Measurements from ENCODE around the gene PLXDC2. TPM values are rescaled to one million over a fixed set of nuclear protein-coding genes. Genes with fewer than 3 reads are reported as not detected.
A peak's percentile ranks its signal among the peaks of the same experiment; 100 is the strongest.
"Not testable (repeated sequence)": the region's sequence is repeated elsewhere in the genome, so short reads cannot be mapped to it uniquely, and the experiment has no call there.

The PLXDC2 gene
- total RNA-seq, 8 experiments from 2014 or later = 3.7 to 129 (median 7.6) TPM

DNA sequence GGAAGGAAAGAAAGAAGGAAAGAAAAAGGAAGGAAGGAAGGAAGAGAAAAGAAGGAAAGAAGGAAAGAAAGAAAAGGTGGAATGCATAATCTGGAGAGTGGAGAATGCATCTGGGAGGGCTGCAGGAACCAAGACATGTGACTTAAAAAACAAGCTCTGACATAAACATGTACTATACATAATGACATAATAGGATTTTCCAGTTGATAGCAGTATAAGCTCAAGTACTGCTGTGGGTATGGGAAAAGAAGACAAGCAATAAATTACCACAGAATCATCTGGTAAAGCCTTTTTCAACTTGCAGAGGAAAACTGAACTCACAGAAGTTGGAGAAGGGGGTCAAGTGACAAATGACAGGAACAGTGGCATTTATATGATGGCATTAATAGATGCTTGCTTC, 345.9 kb downstream of the PLXDC2 start:
- Histone ChIP-seq H3K27ac (no peak overlapping the region), H3K4me1 (replicated peaks in 1 of 2) (peaks cover 3 to 12% of the 10 kb centered on the region in 2 donors), H3K4me3 (no peak overlapping the region)
- peak in 6 of 8 experiments; percentile 35 to 99 (median 96) for ATAC-seq (replicated peaks in 6 of 8)
- in situ Hi-C loops (cut with MboI; ENCODE audit: low pct_unique_long_range_greater_than_20kb in 2 of 9, low sequenced_read_pairs in 9 of 9, unreplicated experiment in 9 of 9) = no loop called here

GRCh38 chr10:20166096-20166675, 350.0 kb downstream of the PLXDC2 start:
- Histone ChIP-seq H3K4me3 (no peak overlapping the region), H3K27ac (no peak overlapping the region), H3K4me1 (replicated peaks in 1 of 2) (peaks cover 3 to 12% of the 10 kb centered on the region in 2 donors)
- peak in 4 of 8 experiments; percentile 20 to 68 (median 56) for ATAC-seq (replicated peaks in 6 of 8)
- 23 to 86% (median 46%) methylated on average over 1 to 5 of the region's 5 CpGs for WGBS, 10 experiments
- in situ Hi-C loops (cut with MboI; ENCODE audit: low pct_unique_long_range_greater_than_20kb in 2 of 9, low sequenced_read_pairs in 9 of 9, unreplicated experiment in 9 of 9) = no loop called here

DNA sequence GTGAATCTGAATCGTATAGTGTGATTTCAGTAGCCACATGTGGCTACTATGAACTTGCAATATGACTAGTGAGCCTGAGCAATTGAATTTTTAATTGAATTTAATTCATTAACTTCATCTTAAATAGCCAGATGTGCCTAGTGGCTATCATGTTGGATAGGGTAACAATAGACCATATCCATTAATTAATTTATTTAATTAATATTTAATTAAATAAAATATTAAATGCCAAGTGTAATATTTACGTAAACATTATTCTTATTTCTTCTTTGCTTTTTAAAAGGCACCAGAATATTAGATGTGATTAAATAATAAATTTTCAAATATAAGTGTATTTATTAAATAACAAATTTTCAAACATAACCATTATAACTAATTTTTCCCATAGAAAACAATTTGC, 354.4 kb downstream of the PLXDC2 start:
- WGBS, 10 experiments = 0 to 100% (median 96%) methylated on average over 1 to 2 of the region's 2 CpGs
- no peak overlapping the region for H3K27ac ChIP-seq
- no peak overlapping the region for H3K4me3 ChIP-seq
- peaks cover 0 to 7% of the 10 kb centered on the region in 2 donors for H3K4me1 ChIP-seq (replicated peaks in 1 of 2)
- no peak for ATAC-seq (replicated peaks in 6 of 8)
- in situ Hi-C loops (cut with MboI; ENCODE audit: low pct_unique_long_range_greater_than_20kb in 2 of 9, low sequenced_read_pairs in 9 of 9, unreplicated experiment in 9 of 9) = no loop called here

DNA sequence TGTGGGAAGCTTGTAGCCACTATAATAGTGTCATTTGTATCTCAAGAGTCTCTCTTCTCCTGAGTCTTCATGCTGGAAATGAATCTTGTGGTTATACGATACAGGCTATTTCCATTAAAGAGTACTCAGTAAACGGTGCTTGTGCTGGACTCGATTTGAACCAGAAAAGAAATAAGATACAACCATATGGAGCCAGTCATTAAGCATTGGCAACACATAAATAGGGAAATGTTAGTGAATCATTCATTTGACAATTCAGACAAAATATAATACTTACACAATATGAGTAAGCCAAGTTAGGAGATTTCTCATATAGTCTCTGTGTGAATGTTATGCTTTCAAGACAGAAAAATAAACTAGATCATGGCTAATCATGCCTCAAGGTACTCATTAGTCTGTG, 356.8 kb downstream of the PLXDC2 start:
- in situ Hi-C loops (cut with MboI; ENCODE audit: low pct_unique_long_range_greater_than_20kb in 2 of 9, low sequenced_read_pairs in 9 of 9, unreplicated experiment in 9 of 9) = no loop called here
- Histone ChIP-seq H3K4me3 (no peak overlapping the region), H3K4me1 (replicated peaks in 1 of 2) (no peaks in the 10 kb centered on the region), H3K27ac (no peak overlapping the region)
- ATAC-seq (replicated peaks in 6 of 8) = peak in 1 of 8 experiments; percentile 17
- 15 to 100% (median 61%) methylated on average over 2 to 3 of the region's 3 CpGs for WGBS, 10 experiments

DNA sequence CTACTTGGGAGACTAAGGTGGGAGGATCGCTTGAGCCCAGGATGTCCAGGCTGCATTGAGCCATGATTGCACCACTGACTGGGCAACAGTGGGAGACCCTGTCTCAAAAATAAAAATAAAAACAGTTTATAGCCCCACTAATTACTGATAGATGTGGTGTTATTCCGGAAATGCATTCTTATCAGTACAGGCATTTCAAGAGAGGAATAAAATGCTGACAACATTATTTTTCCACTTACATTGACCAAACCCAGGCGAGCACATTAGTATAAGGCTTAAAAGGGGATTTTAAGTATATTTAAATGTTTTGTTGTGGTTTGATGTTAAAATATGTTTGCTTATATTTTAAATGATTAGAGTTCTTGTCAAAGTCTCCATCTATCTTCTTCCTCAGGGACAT, 359.5 kb downstream of the PLXDC2 start:
- Histone ChIP-seq H3K4me3 (no peak overlapping the region), H3K4me1 (replicated peaks in 1 of 2) (no peaks in the 10 kb centered on the region), H3K27ac (no peak overlapping the region)
- WGBS, 10 experiments = 20 to 100% (median 66%) methylated on average over 1 to 3 of the region's 3 CpGs; no CpG with 5 or more reads in 2 of the 10 experiments
- in situ Hi-C loops (cut with MboI; ENCODE audit: low pct_unique_long_range_greater_than_20kb in 2 of 9, low sequenced_read_pairs in 9 of 9, unreplicated experiment in 9 of 9) = no loop called here
- ATAC-seq (replicated peaks in 6 of 8) = no peak

DNA sequence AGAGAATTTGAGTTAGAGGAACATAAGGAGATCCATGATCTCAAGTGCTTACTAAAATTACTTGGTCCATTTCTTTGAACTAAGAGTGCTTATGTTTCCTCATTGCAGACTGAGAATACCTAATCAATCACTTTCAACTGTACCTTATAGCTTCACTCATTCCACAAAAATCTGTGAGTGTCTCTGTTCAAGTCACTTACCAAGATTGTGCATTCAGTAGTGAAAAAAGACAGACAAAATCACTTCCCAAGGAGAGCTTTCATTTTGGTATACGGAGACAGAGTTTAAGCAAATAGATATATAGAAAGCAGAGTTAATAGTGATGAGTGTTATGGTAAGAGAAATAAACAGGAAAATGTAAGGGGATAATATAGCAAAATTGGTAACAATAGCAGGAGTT, 364.5 kb downstream of the PLXDC2 start:
- ATAC-seq (replicated peaks in 6 of 8) = no peak
- H3K27ac ChIP-seq = no peak overlapping the region
- H3K4me3 ChIP-seq = no peak overlapping the region
- H3K4me1 ChIP-seq (replicated peaks in 1 of 2) = no peaks in the 10 kb centered on the region
- 56 to 100% (median 83%) methylated on average over 1 of the region's 1 CpG; no CpG with 5 or more reads in 1 of the 10 experiments for WGBS, 10 experiments
- in situ Hi-C loops (cut with MboI; ENCODE audit: low pct_unique_long_range_greater_than_20kb in 2 of 9, low sequenced_read_pairs in 9 of 9, unreplicated experiment in 9 of 9) = no loop called here

GRCh38 chr10:20181434-20181833, 365.2 kb downstream of the PLXDC2 start:
- in situ Hi-C loops (cut with MboI; ENCODE audit: low pct_unique_long_range_greater_than_20kb in 2 of 9, low sequenced_read_pairs in 9 of 9, unreplicated experiment in 9 of 9) = no loop called here
- H3K27ac ChIP-seq = no peak overlapping the region
- no peak overlapping the region for H3K4me3 ChIP-seq
- 8 to 100% (median 50%) methylated on average over 2 to 4 of the region's 5 CpGs for WGBS, 10 experiments
- ATAC-seq (replicated peaks in 6 of 8) = peak in 2 of 8 experiments; percentile 47 to 66
- no peaks in the 10 kb centered on the region for H3K4me1 ChIP-seq (replicated peaks in 1 of 2)

DNA sequence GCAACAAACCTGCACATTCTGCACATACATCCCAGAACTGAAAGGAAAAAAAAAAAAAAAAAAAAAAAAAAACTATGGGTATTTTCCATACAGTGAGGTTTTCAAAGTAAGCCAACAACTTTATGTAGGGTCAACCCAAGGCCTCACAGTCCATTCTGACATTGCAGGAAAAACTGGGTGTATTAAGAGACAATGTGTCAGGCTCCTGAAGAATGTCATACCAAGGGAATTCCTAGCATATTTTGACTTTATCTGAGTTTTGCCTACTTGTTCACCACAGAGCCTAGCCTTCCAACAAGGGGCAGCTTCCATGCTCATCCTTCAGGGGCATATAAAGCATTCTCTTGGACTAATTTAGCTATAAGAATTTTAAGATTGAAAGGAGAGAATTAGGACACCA, 368.9 kb downstream of the PLXDC2 start:
- in situ Hi-C loops (cut with MboI; ENCODE audit: low pct_unique_long_range_greater_than_20kb in 2 of 9, low sequenced_read_pairs in 9 of 9, unreplicated experiment in 9 of 9) = no loop called here
- no peak overlapping the region for H3K4me3 ChIP-seq
- no peak for ATAC-seq (replicated peaks in 6 of 8)
- no peak overlapping the region for H3K27ac ChIP-seq
- no peaks in the 10 kb centered on the region for H3K4me1 ChIP-seq (replicated peaks in 1 of 2)

- in situ Hi-C loops (cut with MboI; ENCODE audit: low pct_unique_long_range_greater_than_20kb in 2 of 9, low sequenced_read_pairs in 9 of 9, unreplicated experiment in 9 of 9); H3K4me1 ChIP-seq (replicated peaks in 1 of 2); H3K4me3 ChIP-seq: not testable (repeated sequence)
- 0 to 92% (median 0%) methylated on average over 1 to 2 of the region's 3 CpGs; no CpG with 5 or more reads in 2 of the 10 experiments for WGBS, 10 experiments
- H3K27ac ChIP-seq = peak overlapping the region in 1 of 2 donors; percentile 30
- ATAC-seq (replicated peaks in 6 of 8) = peak in 1 of 8 experiments; percentile 32
These were observed 375.2 kb downstream of the PLXDC2 start for GRCh38 chr10:20191392-20191791.

DNA sequence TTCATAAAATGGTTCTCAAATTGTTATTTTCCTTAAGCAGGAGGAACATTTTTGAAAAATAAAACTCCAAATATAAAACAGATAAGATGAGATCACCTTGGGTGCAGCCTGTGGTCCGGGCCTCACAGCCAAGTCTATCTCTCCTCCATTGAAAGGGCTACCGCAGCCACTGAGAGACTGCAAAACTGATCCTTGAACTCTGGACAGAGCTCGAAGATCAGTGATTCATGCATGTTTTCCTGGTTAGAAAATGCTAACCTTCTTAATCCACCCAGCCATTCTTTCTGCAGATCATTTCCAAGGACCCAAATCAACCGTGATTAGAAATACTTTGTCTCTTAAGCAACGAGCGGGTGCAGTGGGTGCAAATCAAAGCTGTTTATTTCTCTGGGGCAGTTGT, 378.8 kb downstream of the PLXDC2 start:
- in situ Hi-C loops (cut with MboI; ENCODE audit: low pct_unique_long_range_greater_than_20kb in 2 of 9, low sequenced_read_pairs in 9 of 9, unreplicated experiment in 9 of 9) = no loop called here
- no peak for ATAC-seq (replicated peaks in 6 of 8)
- Histone ChIP-seq H3K4me1 (replicated peaks in 1 of 2) (peaks cover 8 to 10% of the 10 kb centered on the region in 2 donors), H3K27ac (no peak overlapping the region), H3K4me3 (no peak overlapping the region)
- WGBS, 10 experiments = 49 to 98% (median 81%) methylated on average over 2 to 6 of the region's 6 CpGs; no CpG with 5 or more reads in 4 of the 10 experiments

DNA sequence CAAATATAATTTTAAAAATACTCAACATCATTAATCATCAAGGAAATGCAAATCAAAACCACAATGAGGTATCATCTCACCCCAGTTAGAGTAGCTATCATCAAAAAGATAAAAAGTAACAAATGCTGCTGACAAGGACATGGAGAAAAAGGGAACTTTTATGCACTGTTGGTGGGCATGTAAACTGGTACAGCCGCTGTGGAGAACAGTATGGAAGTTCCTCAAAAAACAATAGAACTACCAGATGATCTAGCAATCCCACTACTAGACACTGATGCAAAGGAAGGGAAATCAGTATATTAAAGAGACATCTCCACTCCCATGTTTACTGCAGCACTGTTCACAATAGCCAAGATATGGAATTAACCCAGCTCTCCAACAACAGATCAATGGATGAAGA, 384.5 kb downstream of the PLXDC2 start:
- ATAC-seq (replicated peaks in 6 of 8) = no peak
- 40 to 100% (median 86%) methylated on average over 1 of the region's 1 CpG; no CpG with 5 or more reads in 3 of the 10 experiments for WGBS, 10 experiments
- in situ Hi-C loops (cut with MboI; ENCODE audit: low pct_unique_long_range_greater_than_20kb in 2 of 9, low sequenced_read_pairs in 9 of 9, unreplicated experiment in 9 of 9) = no loop called here
- Histone ChIP-seq H3K4me3 (no peak overlapping the region), H3K4me1 (replicated peaks in 1 of 2) (no peaks in the 10 kb centered on the region), H3K27ac (no peak overlapping the region)

DNA sequence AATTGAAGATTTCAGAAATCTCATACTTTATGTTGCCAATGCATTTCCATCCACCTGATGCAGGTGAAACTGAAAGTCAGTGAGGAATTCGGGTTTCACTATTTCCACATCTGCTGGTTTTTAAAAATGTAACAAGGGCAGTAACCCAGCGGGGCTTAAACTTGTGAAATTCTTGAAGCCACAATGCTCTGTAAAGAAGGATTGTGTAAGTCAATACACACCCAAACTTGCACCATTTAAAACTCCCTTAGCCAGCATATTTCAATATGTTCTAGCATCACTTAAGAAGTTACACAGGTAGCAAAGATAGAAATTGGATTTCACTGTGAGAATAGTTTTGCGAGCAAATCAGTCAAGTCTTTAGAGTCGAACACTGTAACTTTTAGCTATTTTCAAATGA, 386.1 kb downstream of the PLXDC2 start:
- Histone ChIP-seq H3K4me3 (no peak overlapping the region), H3K27ac (no peak overlapping the region), H3K4me1 (replicated peaks in 1 of 2) (no peaks in the 10 kb centered on the region)
- in situ Hi-C loops (cut with MboI; ENCODE audit: low pct_unique_long_range_greater_than_20kb in 2 of 9, low sequenced_read_pairs in 9 of 9, unreplicated experiment in 9 of 9) = no loop called here
- 28 to 100% (median 90%) methylated on average over 2 to 4 of the region's 4 CpGs; no CpG with 5 or more reads in 1 of the 10 experiments for WGBS, 10 experiments
- ATAC-seq (replicated peaks in 6 of 8) = no peak

DNA sequence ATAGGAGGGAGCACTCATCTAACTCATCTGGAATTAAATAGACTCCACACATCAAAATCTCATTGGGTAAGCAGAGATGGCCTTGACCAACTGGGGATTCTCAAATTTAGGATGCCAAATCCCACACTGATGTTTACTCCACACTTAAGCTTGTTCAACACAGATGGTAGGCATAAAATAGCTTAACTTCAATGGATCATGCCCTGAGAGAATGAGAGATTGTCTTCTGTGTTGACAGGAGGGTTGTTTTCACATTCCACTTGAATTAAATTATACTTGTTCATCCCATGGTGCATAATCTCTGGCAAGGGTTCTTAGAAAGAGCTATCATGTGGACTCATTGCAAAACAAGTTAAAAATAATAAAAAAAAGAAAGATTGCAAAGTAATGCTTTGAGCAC, 391.4 kb downstream of the PLXDC2 start:
- Histone ChIP-seq H3K4me1 (replicated peaks in 1 of 2) (peaks cover 0 to 7% of the 10 kb centered on the region in 2 donors), H3K27ac (no peak overlapping the region), H3K4me3 (no peak overlapping the region)
- peak in 1 of 8 experiments; percentile 27 for ATAC-seq (replicated peaks in 6 of 8)
- in situ Hi-C loops (cut with MboI; ENCODE audit: low pct_unique_long_range_greater_than_20kb in 2 of 9, low sequenced_read_pairs in 9 of 9, unreplicated experiment in 9 of 9) = no loop called here

DNA sequence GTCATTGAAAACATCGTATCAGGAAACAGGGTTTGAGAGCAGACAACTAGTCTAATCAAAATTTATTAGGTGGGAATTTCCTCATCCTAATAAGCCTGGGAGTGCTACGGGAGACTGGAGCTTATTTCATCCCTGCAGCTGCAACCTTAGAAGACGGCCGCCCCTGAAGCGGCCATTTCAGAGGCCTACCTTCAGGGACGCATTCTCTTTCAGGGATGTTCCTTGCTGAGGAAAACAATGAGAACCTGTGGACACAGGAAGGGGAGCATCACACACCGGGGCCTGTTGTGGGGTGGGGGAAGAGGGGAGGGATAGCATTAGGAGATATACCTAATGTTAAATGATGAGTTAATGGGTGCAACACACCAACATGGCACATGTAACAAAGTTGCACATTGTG, 392.9 kb downstream of the PLXDC2 start:
- ATAC-seq (replicated peaks in 6 of 8) = peak in 1 of 8 experiments; percentile 24
- H3K4me3 ChIP-seq; H3K27ac ChIP-seq; in situ Hi-C loops (cut with MboI; ENCODE audit: low pct_unique_long_range_greater_than_20kb in 2 of 9, low sequenced_read_pairs in 9 of 9, unreplicated experiment in 9 of 9); H3K4me1 ChIP-seq (replicated peaks in 1 of 2): not testable (repeated sequence)
- WGBS, 10 experiments = 50 to 96% (median 71%) methylated on average over 1 to 6 of the region's 7 CpGs; no CpG with 5 or more reads in 4 of the 10 experiments
